ENCODE measurements around the gene MRFAP1L1. TPM values are rescaled to one million over a fixed set of nuclear protein-coding genes. Genes with fewer than 3 reads are reported as not detected.

The MRFAP1L1 gene
- total RNA-seq, 2 donors from 2014 or later = 47.1 to 62.6 TPM

DNA sequence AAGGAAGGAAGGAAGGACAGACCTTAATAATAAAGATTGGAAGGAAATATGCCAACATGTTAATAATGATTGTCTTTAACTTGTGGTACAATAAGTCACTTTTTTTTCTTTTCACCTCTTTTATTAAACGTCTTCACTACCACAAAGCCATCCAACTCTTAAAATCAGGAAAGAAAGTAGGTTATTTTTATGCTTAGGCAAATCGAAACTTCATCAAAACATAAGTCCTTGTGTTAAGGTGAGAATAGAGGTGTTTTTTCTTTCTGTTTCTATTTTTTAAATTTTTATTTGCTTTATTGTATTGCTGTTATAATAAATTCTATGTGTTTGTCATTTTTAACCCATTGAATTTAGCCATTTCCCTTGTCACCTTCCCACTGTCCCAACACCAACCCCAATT, 32.8 kb upstream of the MRFAP1L1 start:
- no peak for DNase-seq (ENCODE audit: low spot score)
- no peak for ATAC-seq (ENCODE audit: insufficient number of reproducible peaks, low FRiP score, low read depth)

GRCh38 chr4:6740347-6740746, 30.7 kb upstream of the MRFAP1L1 start:
- no peak for TF ChIP-seq CTCF (IDR thresholded peaks at IDR 0.05)
- no peak overlapping the region for H3K27ac ChIP-seq
- H3K4me3 ChIP-seq = no peak overlapping the region
- no peak for ATAC-seq (ENCODE audit: insufficient number of reproducible peaks, low FRiP score, low read depth)
- no peaks in the 10 kb centered on the region for H3K9me3 ChIP-seq
- no peaks in the 10 kb centered on the region for H3K27me3 ChIP-seq (replicated peaks; ENCODE audit: insufficient read depth)
- no peaks in the 10 kb centered on the region for H3K4me1 ChIP-seq (ENCODE audit: control insufficient read depth in 1 of 2, low read depth in 2 of 2)
- DNase-seq (ENCODE audit: low spot score) = no peak
- no peaks in the 10 kb centered on the region for H3K36me3 ChIP-seq

More for the DNA sequence above, 32.8 kb upstream of the MRFAP1L1 start:
- Histone ChIP-seq H3K27ac (no peak overlapping the region), H3K4me1 (ENCODE audit: control insufficient read depth in 1 of 2, low read depth in 2 of 2) (peaks cover 3 to 11% of the 10 kb centered on the region in 2 donors), H3K4me3 (no peak overlapping the region), H3K36me3 (no peaks in the 10 kb centered on the region), H3K9me3 (no peaks in the 10 kb centered on the region), H3K27me3 (replicated peaks; ENCODE audit: insufficient read depth) (no peaks in the 10 kb centered on the region)
- no peak for TF ChIP-seq CTCF (IDR thresholded peaks at IDR 0.05)

- ATAC-seq (ENCODE audit: insufficient number of reproducible peaks, low FRiP score, low read depth) (no peak), DNase-seq (ENCODE audit: low spot score) (no peak)
Observed at GRCh38 chr4:6739920-6740319, 30.3 kb upstream of the MRFAP1L1 start.

GRCh38 chr4:6734165-6734786, 24.6 kb upstream of the MRFAP1L1 start:
- Histone ChIP-seq H3K9me3 (no peaks in the 10 kb centered on the region), H3K27me3 (replicated peaks; ENCODE audit: insufficient read depth) (no peaks in the 10 kb centered on the region), H3K27ac (no peak overlapping the region), H3K4me1 (ENCODE audit: control insufficient read depth in 1 of 2, low read depth in 2 of 2) (peaks cover 9 to 12% of the 10 kb centered on the region in 2 donors), H3K4me3 (no peak overlapping the region), H3K36me3 (no peaks in the 10 kb centered on the region)
- ATAC-seq (ENCODE audit: insufficient number of reproducible peaks, low FRiP score, low read depth) (no peak), DNase-seq (ENCODE audit: low spot score) (no peak)
- no peak for TF ChIP-seq CTCF (IDR thresholded peaks at IDR 0.05)

More at GRCh38 chr4:6739920-6740319, 30.3 kb upstream of the MRFAP1L1 start:
- Histone ChIP-seq H3K4me1 (ENCODE audit: control insufficient read depth in 1 of 2, low read depth in 2 of 2) (no peaks in the 10 kb centered on the region), H3K9me3 (no peaks in the 10 kb centered on the region), H3K36me3 (no peaks in the 10 kb centered on the region), H3K4me3 (no peak overlapping the region), H3K27ac (no peak overlapping the region), H3K27me3 (replicated peaks; ENCODE audit: insufficient read depth) (no peaks in the 10 kb centered on the region)
- TF ChIP-seq CTCF (IDR thresholded peaks at IDR 0.05) = no peak

DNA sequence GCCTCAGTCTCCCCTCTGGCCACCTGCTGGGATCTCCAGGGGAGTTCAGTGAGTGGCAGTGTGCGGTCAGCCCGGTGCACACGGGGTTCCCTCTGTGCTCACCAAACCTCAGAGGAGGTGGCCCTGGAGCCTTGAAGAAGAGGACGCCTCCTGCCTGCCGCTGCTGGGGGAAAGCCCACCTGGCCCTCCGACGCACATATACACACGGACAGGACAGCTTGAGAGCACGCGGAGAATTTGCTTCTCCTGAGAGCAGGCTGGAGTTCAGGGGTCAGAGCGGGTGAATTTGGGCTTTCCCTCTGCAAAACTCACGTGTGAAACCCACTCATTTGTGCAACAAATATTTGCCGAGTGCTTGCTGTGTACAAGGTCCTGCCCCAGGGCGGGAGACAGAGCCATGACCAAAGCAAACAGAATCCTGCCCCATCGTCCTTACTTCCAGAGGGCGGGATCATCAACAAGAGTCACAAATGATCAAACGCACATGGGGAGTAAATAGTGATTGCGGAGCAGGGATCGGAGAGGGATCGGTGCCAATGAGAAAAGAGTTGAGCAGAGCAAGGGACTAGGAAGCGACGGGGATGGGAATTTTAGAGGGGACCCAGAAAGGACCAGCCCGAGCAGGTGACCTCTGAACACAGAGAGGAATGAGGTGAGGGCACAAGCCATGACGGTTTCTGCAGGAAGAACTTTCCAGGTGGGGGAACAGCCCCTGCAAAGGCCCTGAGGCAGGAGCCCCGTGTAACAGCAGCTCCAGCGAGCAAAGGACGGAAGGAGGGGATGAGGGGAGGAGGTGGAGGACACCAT, 23.9 kb upstream of the MRFAP1L1 start:
- H3K27me3 ChIP-seq (replicated peaks; ENCODE audit: insufficient read depth) = no peaks in the 10 kb centered on the region
- peaks cover 9 to 12% of the 10 kb centered on the region in 2 donors for H3K4me1 ChIP-seq (ENCODE audit: control insufficient read depth in 1 of 2, low read depth in 2 of 2)
- no peaks in the 10 kb centered on the region for H3K36me3 ChIP-seq
- no peak overlapping the region for H3K4me3 ChIP-seq
- ATAC-seq (ENCODE audit: insufficient number of reproducible peaks, low FRiP score, low read depth) (no peak), DNase-seq (ENCODE audit: low spot score) (no peak)
- TF ChIP-seq CTCF (IDR thresholded peaks at IDR 0.05) = no peak
- H3K9me3 ChIP-seq = no peaks in the 10 kb centered on the region
- peak overlapping the region; percentile 69 to 75 for H3K27ac ChIP-seq

Measured in thoracic aorta (tissue), 2 donors.